ENCODE measurements around the gene ABLIM2. TPM values are rescaled to one million over a fixed set of nuclear protein-coding genes. Genes with fewer than 3 reads are reported as not detected.
A peak's percentile ranks its signal among the peaks of the same experiment; 100 is the strongest.

ABLIM2 gene
- polyA plus RNA-seq, 2 of the 4 experiments (the other 2 are of a cell fraction) = 0.21 to 0.40 TPM

GRCh38 chr4:8046925-8047541 is 111.6 kb downstream of the ABLIM2 start:
- ChIA-PET CTCF (interaction anchor here (2.2 kb wide), 1 partner anchor 11 kb away, joined by 5 read pairs; no protein-coding TSS in a partner anchor), POLR2A (no interaction called here)
- no peak for DNase-seq (ENCODE audit: low read depth in 1 of 2, low spot score in 1 of 2)
- no peak overlapping the region for H3K4me2 ChIP-seq
- 66% methylated on average over 7 of the region's 20 CpGs for whole genome bisulfite sequencing (ENCODE audit: missing lambda C conversion rate)
- no peaks in the 10 kb centered on the region for H3K4me1 ChIP-seq
- no peak for TF ChIP-seq EHMT2 (IDR thresholded peaks at IDR 0.05; ENCODE audit: low read depth)
- no peak for TF ChIP-seq TP53 (CRISPR knock-in tag; IDR thresholded peaks at IDR 0.05)
- no peak for TF ChIP-seq E2F6 (IDR thresholded peaks at IDR 0.05; ENCODE audit: borderline replicate concordance, low read depth)
- TF ChIP-seq FOSL2 (IDR thresholded peaks at IDR 0.05) = no peak
- no peak for TF ChIP-seq FOSL2 (CRISPR knock-in tag; IDR thresholded peaks at IDR 0.05)
- no peak for TF ChIP-seq POLR2AphosphoS2 (conservative IDR thresholded peaks at IDR 0.05; ENCODE audit: low read length)
- TF ChIP-seq CBX2 (IDR thresholded peaks at IDR 0.05; ENCODE audit: borderline replicate concordance, low read depth) = no peak
- no peak for TF ChIP-seq BHLHE40 (IDR thresholded peaks at IDR 0.05; ENCODE audit: low read depth, low read length)
- no peak overlapping the region for H3K27ac ChIP-seq
- no peak overlapping the region for H3K4me3 ChIP-seq
- FAIRE-seq = no peak
- ATAC-seq = 0 out of 6 replicates have a peak, but pooled peaks of 1 of the 2 experiments have one; percentile 7
- H3K9me3 ChIP-seq = no peaks in the 10 kb centered on the region

DNA sequence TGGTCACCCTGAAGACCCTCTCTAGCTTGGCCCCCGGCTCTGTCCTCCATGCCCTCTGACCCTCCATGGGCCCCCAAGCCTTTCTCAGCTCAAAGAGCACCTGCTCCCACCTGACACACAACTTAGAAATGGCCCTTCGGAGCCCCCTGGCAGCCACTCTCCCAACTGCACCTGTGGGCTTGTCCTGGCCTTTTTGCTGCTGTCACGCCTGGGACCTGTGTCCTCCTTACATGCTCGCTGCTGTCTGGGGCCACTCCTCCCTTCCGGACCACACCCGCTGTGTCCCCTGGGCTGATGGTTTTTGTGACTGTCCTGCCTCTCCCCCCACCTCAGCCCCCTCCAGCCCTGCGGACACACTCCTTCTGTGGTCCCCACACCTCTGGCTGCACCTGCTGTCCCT is 112.7 kb downstream of the ABLIM2 start:
- ChIA-PET CTCF (no interaction called here), POLR2A (no interaction called here)
- Histone ChIP-seq H3K9me3 (no peaks in the 10 kb centered on the region), H3K4me3 (no peak overlapping the region), H3K27ac (no peak overlapping the region), H3K4me2 (no peak overlapping the region), H3K4me1 (no peaks in the 10 kb centered on the region)
- no peak for DNase-seq (ENCODE audit: low read depth in 1 of 2, low spot score in 1 of 2)
- WGBS (ENCODE audit: missing lambda C conversion rate) = 75% methylated on average over 6 of the region's 7 CpGs
- TF ChIP-seq CHD4 (IDR thresholded peaks at IDR 0.05; ENCODE audit: borderline replicate concordance) = no peak
- ATAC-seq = no peak
- FAIRE-seq = no peak

GRCh38 chr4:8044699-8045098 is 113.9 kb downstream of the ABLIM2 start:
- Histone ChIP-seq H3K27ac (no peak overlapping the region), H3K4me1 (no peaks in the 10 kb centered on the region), H3K4me2 (no peak overlapping the region), H3K4me3 (no peak overlapping the region), H3K9me3 (no peaks in the 10 kb centered on the region)
- ChIA-PET POLR2A (no interaction called here), CTCF (no interaction called here)
- 50% methylated on average over 13 of the region's 15 CpGs for WGBS (ENCODE audit: missing lambda C conversion rate)
- FAIRE-seq (no peak), ATAC-seq (no peak), DNase-seq (ENCODE audit: low read depth in 1 of 2, low spot score in 1 of 2) (no peak)
- TF ChIP-seq NPAS2 (CRISPR knock-in tag; IDR thresholded peaks at IDR 0.05; ENCODE audit: borderline replicate concordance) (no peak), BHLHE40 (IDR thresholded peaks at IDR 0.05; ENCODE audit: low read depth, low read length) (no peak), CHD4 (IDR thresholded peaks at IDR 0.05; ENCODE audit: borderline replicate concordance) (no peak), HOXA7 (CRISPR knock-in tag; IDR thresholded peaks at IDR 0.05) (no peak), GATA3 (IDR thresholded peaks at IDR 0.05; ENCODE audit: borderline replicate concordance) (no peak)

DNA sequence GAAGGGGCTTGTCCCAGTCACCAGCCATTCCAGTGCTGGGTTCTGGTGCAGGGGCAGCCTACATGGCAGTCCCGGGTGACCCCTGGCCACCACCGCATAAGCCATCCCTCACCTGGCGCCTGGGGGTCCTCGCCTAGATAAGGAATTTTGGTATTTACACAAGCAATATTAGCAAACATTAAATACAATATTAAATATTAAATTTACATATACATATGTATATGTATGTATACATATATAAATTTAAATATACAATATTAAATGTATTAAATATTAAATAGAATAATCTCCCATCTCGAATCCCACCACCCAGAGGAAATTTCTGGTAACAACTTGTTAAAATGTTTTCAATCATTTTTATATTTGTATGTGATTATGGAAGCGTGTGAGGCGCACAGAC is 114.4 kb downstream of the ABLIM2 start:
- FAIRE-seq (no peak), ATAC-seq (no peak), DNase-seq (ENCODE audit: low read depth in 1 of 2, low spot score in 1 of 2) (no peak)
- ChIA-PET POLR2A (no interaction called here), CTCF (no interaction called here)
- TF ChIP-seq NR3C1 (IDR thresholded peaks at IDR 0.05) = no peak
- no peak for TF ChIP-seq HDAC2 (IDR thresholded peaks at IDR 0.05)
- no peak for TF ChIP-seq HEYL (CRISPR knock-in tag; IDR thresholded peaks at IDR 0.05)
- no peak for TF ChIP-seq HOXB5 (CRISPR knock-in tag; IDR thresholded peaks at IDR 0.05)
- TF ChIP-seq, protein P1, sequence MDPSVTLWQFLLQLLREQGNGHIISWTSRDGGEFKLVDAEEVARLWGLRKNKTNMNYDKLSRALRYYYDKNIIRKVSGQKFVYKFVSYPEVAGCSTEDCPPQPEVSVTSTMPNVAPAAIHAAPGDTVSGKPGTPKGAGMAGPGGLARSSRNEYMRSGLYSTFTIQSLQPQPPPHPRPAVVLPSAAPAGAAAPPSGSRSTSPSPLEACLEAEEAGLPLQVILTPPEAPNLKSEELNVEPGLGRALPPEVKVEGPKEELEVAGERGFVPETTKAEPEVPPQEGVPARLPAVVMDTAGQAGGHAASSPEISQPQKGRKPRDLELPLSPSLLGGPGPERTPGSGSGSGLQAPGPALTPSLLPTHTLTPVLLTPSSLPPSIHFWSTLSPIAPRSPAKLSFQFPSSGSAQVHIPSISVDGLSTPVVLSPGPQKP (IDR thresholded peaks at IDR 0.05; ENCODE audit: low read depth, low read length) = no peak
- TF ChIP-seq RFX5 (IDR thresholded peaks at IDR 0.05) = no peak
- TF ChIP-seq TP53 (CRISPR knock-in tag; IDR thresholded peaks at IDR 0.05) = no peak
- no peak for TF ChIP-seq ZFP36 (IDR thresholded peaks at IDR 0.05; ENCODE audit: borderline replicate concordance, partially characterized antibody)
- TF ChIP-seq CBX8 (IDR thresholded peaks at IDR 0.05) = no peak
- TF ChIP-seq, protein P2, sequence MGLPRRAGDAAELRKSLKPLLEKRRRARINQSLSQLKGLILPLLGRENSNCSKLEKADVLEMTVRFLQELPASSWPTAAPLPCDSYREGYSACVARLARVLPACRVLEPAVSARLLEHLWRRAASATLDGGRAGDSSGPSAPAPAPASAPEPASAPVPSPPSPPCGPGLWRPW (IDR thresholded peaks at IDR 0.05) = no peak
- no peak for TF ChIP-seq FOSB (CRISPR knock-in tag; IDR thresholded peaks at IDR 0.05)
- no peak for TF ChIP-seq CBX2 (IDR thresholded peaks at IDR 0.05; ENCODE audit: borderline replicate concordance, low read depth)
- no peak for TF ChIP-seq PHF8 (IDR thresholded peaks at IDR 0.05; ENCODE audit: borderline replicate concordance, low read depth)
- TF ChIP-seq HOXA7 (CRISPR knock-in tag; IDR thresholded peaks at IDR 0.05) = no peak
- Histone ChIP-seq H3K9me3 (no peaks in the 10 kb centered on the region), H3K4me2 (no peak overlapping the region), H3K4me1 (no peaks in the 10 kb centered on the region), H3K4me3 (no peak overlapping the region), H3K27ac (no peak overlapping the region)
- WGBS (ENCODE audit: missing lambda C conversion rate) = 47% methylated on average over 7 of the region's 7 CpGs
